NCI-H128 (cell line): ENCODE measurements around the gene COPS3.

Experiments used
- DNase-seq: peaks from one replicate; lab custom pipeline; 2025; ENCODE audit not compliant: unreplicated experiment; lab: John Stamatoyannopoulos, UW

COPS3 gene

DNA sequence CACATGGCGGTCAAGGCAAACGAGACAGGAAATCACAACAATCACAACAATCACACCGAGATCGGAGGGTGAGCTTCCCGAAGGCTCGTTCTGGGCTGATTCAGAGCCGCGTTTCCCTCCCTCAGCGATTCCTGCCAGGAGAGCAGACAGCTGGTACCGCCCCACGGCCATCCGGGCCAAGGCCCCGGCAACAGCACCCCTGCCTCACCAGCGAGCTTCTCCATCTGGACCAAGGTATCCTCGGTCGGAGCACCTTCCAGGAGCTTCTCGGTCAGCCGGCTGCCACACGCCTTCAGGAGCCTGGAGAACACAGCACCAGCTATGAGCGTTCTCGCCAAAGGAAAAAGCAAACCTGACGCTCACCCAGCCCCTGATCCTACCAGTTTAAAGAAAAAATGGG, 59.7 kb downstream of the COPS3 start:
- no peak for DNase-seq

- DNase-seq: no peak
Observed at GRCh38 chr17:17220529-17220928, 60.5 kb downstream of the COPS3 start.

DNA sequence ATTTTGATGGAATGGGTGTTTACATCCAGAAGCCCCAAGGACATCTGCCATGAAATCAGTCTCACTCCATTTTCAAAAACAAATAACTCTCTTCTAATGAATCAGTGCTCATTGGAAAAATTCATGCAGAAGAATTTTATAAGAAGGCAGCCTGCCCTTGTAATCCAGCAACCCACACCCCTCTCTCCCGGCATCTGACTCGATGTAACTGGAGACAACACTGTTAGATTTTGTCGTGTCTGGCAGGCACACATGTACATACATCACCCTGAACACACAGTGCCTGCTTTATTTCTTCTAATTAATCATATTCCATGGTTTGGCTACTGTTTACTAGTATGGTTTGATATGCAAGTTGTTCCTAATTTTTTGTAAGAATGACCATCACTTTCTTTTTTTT, 63.1 kb downstream of the COPS3 start:
- DNase-seq: no peak

DNA sequence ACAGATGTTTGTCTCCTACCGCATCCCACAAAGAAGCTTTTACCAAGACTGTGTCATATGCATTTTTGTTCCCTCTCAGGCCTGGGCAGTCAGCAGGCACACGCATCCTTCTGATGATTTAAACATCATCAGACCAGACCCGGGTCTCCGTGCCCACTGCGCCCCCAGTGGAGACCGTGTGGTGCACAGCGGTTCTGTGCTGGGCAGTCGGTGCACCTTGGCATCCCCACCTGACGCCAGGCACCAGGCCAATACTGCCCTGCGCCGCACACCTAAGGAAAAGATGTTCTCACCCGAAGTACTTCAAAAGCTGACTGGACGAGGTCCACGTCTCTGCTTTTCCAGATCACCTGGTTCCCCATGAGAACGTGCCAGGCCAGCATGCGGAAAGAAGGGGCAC, 64.3 kb downstream of the COPS3 start:
- no peak for DNase-seq

DNA sequence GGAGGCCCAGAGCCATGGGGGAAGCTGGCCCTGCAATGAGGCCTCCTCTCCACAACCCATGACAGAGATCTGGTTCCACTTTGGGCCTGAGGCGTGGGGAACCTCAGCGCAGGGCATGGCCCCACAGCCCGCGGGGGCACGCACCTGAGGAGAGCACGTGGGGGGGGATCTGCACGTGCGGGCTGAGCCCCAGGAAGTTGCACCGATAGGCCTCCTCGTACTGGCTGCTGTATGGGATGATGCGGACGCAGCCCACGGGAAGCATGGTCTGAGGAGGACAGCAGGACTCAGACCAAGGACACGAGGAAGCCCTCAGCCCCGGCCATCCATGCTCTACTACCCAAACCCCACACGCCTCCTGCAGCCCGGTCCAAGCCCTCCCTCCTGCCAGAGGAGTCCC, 64.8 kb downstream of the COPS3 start:
- DNase-seq: no peak

GRCh38 chr17:17215575-17215974, 65.5 kb downstream of the COPS3 start:
- DNase-seq: no peak

- no peak for DNase-seq
Observed at GRCh38 chr17:17214646-17215436, 66.2 kb downstream of the COPS3 start.

DNA sequence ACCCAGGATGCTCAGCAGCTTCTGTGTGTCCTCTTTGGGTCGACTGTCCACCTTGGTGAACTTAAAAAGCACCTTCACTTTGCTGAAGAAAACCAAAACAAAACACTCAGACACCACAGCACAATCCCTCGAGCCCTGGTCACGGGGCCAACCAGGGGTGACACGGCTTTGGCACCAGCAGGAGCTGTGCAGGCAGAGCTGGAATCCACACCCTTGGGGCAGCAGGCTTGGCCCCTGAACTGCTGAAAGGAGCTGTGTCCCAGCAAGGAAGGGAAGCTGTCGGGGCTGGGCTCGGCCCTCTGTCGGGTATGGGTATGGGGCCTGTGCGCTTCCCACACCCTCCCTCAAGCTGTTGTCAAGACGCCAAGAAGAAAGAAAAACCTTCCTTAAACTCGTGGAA, 67.3 kb downstream of the COPS3 start:
- no peak for DNase-seq

DNA sequence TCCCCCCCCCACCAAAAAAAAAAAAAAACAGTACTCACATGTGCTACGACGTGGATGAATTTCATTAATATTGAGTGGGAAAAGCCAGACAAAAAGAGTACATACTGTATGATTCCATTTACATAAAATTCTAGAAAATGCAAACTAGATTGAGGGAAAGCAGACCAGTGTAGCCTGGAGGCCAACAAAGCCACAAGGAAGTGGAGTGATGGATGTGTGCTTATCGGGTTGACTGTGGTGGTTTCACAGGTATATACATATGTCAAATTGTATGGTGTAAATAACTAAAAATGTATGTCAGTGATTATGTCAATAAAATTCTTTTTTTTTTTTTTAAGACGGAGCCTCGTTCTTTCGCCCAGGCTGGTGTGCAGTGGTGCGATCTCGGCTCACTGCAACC, 73.0 kb downstream of the COPS3 start:
- no peak for DNase-seq

DNA sequence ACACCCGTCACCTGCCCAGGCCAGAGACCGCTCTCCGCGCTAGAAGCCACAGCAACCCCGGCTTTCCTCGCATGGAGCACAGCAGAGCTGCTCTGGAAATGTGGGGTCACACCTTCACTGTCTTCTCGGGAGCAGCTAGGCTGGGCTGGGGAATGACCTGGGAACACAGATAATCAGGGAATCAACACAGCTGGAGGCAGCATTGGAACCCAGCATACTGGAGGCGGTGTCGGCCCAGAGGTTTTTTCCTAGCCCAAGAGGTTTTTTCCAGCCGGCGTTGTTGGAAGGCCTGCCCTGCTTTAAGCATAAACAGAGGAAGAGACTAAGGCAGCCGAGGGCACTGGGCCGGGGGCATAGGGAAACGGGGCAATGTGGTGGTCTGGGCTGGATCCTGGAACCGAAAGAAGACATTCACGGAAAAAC, 74.1 kb downstream of the COPS3 start:
- no peak for DNase-seq

- DNase-seq: peak; percentile 15
Observed at GRCh38 chr17:17206124-17206912, 74.7 kb downstream of the COPS3 start, which contains the start of gene PLD6. Gene PLD6 (minus strand): TSS chr17:17206333. CDS start chr17:17206286, 47 bp downstream.

- DNase-seq: no peak
Observed at GRCh38 chr17:17205368-17206123, 75.5 kb downstream of the COPS3 start.

- DNase-seq: no peak
Observed at GRCh38 chr17:17204635-17205231, 76.3 kb downstream of the COPS3 start.

- DNase-seq: no peak
Observed at GRCh38 chr17:17204041-17204591, 76.9 kb downstream of the COPS3 start.

- no peak for DNase-seq
Observed at GRCh38 chr17:17203173-17203730, 77.8 kb downstream of the COPS3 start.

GRCh38 chr17:17201907-17202306, 79.1 kb downstream of the COPS3 start:
- no peak for DNase-seq

DNA sequence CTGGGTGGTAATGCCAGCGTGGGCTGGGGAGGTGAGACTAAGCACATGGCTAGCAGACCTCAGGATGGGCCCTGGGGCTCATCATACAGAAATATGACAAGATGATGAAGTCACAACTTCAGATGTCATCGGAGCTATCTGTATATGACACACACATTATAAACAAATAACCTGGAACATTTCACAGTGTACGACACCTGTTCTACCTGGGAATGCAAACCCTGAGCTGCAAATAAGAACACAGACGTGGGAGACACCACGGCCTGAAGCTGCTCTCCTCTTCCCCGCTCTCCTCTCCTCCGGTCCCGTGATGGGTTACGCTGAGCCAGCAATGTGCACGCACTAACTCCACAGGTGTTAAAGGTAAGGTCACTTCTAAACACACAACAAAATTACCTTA, 79.8 kb downstream of the COPS3 start:
- no peak for DNase-seq

DNA sequence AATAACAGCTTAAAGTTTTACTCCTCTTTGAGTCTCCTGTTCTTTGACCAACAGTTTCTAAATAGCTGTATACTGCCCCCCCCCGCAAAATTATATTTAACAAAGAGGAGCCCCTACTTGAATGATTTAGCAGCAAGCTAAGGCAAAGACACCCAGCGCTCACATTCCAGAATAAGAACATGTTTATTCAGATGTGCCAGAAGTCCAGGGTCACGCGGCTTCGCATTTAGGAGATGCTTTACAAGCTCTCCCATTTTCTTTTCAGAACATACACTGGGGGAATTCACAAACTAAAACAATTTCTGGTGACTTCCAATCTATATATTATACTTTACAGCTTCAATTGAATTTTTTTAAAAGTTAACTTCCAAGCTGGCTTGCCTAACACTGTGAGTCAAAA, 80.2 kb downstream of the COPS3 start:
- no peak for DNase-seq

GRCh38 chr17:17200311-17200710, 80.7 kb downstream of the COPS3 start:
- DNase-seq: no peak

GRCh38 chr17:17198281-17198680, 82.8 kb downstream of the COPS3 start:
- DNase-seq: no peak

DNA sequence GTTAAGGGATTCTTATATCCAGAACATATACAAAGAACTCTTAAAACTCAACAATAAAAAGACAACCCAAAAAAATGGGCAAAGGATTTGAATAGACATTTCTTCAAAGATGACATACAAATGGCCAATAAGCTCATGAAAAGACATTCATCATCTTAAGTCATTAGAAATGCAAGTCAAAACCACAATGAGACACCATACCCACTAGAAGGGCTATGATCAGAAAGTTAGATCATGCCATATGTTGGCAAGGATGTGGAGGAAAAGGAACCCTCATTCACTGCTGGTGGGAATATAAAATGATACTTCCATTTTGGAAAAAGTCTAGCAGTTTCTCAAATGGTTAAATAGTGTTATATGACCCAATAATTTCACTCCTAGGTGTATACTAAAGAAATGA, 84.3 kb downstream of the COPS3 start:
- DNase-seq: no peak
